GM12875 (cell line): ENCODE measurements around the gene CCDC170.

Experiments
- H3K4me3 ChIP-seq: one replicate; pipeline ENCODE4 v1.5.1; 2011; ENCODE audit warnings: low read depth, low read length, control low read depth
- TF ChIP-seq, protein P1 (sequence below): IDR thresholded peaks from 2 replicates; pipeline ENCODE4 v1.5.1; 2011; ENCODE audit warnings: low read depth, mild to moderate bottlenecking, control low read depth, inconsistent platforms, low read length, moderate library complexity, borderline replicate concordance; ENCODE audit not compliant: insufficient read depth

The CCDC170 gene, protein sequence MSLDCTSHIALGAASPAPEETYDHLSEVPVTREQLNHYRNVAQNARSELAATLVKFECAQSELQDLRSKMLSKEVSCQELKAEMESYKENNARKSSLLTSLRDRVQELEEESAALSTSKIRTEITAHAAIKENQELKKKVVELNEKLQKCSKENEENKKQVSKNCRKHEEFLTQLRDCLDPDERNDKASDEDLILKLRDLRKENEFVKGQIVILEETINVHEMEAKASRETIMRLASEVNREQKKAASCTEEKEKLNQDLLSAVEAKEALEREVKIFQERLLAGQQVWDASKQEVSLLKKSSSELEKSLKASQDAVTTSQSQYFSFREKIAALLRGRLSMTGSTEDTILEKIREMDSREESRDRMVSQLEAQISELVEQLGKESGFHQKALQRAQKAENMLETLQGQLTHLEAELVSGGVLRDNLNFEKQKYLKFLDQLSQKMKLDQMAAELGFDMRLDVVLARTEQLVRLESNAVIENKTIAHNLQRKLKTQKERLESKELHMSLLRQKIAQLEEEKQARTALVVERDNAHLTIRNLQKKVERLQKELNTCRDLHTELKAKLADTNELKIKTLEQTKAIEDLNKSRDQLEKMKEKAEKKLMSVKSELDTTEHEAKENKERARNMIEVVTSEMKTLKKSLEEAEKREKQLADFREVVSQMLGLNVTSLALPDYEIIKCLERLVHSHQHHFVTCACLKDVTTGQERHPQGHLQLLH

DNA sequence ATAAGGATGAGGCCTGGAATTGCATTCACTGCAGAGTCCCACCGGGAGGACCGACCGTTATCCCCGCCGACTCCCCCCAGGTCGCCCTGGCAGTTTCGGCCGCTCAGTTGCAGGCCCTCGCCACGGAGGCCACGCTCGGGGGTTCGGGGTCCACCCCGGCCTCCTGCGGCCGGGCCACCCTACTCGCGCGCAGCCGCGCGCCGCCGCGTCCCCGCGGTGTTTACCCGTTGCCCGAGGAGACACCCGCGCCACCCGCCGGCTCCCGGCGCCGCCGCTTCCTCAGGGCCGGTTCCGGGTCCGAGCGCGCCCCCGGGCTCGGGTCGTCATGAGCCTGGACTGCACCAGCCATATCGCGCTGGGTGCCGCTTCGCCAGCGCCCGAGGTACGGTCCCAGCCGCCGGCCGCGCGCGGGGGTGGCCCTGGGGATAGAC is at the start of gene CCDC170:
TSS of gene CCDC170 (plus strand) at position 214 of the 431 bp plus-strand sequence. CDS start at position 326, 112 bp downstream.
- TF ChIP-seq, protein P1, sequence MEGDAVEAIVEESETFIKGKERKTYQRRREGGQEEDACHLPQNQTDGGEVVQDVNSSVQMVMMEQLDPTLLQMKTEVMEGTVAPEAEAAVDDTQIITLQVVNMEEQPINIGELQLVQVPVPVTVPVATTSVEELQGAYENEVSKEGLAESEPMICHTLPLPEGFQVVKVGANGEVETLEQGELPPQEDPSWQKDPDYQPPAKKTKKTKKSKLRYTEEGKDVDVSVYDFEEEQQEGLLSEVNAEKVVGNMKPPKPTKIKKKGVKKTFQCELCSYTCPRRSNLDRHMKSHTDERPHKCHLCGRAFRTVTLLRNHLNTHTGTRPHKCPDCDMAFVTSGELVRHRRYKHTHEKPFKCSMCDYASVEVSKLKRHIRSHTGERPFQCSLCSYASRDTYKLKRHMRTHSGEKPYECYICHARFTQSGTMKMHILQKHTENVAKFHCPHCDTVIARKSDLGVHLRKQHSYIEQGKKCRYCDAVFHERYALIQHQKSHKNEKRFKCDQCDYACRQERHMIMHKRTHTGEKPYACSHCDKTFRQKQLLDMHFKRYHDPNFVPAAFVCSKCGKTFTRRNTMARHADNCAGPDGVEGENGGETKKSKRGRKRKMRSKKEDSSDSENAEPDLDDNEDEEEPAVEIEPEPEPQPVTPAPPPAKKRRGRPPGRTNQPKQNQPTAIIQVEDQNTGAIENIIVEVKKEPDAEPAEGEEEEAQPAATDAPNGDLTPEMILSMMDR = no peak
- H3K4me3 ChIP-seq = peak within 1 kb of the TSS; percentile 11

DNA sequence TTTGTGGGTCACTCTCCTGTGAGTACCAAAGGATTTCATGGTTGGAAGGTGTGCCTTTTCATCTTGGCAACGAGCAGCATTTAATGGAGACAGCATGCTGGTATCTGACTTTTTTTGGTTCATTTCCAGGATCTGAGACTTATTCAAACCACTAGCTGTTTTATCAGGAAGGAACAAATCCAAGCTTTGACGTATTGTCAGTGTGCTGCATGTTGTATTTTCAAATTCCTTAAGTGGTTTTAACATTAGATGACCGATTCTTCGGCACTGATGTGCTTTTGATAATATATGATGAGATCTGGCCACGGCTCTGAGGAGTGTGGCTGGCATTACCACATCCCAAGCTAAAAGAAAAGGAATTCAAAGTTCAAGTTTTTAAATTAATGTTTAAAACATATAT is 48.3 kb upstream of the CCDC170 start:
- no peak overlapping the region for H3K4me3 ChIP-seq
- TF ChIP-seq, protein P1 = no peak

DNA sequence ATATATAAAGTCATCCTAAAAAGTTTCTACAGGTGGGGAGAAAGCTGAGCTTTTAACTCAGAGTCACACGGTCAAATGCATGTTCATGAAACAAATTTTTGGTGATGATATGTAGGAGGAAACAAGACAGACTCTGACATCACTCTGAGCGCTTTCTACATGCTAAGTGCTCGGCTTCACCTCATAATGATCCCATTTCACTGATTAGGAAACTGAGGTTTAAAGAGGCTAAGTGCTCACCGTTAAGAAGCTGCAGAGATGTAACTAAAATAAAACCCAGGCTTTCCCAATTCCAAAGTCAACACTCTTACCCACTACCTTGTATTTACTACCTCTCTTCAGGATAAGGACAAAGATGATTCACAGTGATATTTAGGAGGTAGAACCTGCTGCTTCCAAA is 46.6 kb upstream of the CCDC170 start:
- TF ChIP-seq, protein P1 = no peak
- no peak overlapping the region for H3K4me3 ChIP-seq

DNA sequence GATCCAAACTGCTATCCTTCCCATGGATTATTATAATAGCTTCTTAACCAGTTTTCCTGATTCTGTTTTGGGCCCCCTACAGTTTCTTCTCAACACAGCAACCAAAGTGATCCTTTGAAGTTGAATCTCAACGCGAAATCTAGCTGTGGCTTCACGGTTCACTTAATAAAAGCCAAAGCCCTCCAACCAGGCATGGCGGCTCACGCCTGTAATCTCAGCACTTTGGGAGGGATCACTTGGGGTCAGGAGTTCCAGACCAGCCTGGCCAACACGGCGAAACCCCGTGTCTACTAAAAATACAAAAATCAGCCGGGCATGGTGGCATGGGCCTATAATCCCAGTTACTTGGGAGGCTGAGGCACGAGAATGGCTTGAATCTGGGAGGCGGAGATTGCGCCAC is 45.2 kb upstream of the CCDC170 start:
- H3K4me3 ChIP-seq = no peak overlapping the region
- TF ChIP-seq, protein P1 = no peak

DNA sequence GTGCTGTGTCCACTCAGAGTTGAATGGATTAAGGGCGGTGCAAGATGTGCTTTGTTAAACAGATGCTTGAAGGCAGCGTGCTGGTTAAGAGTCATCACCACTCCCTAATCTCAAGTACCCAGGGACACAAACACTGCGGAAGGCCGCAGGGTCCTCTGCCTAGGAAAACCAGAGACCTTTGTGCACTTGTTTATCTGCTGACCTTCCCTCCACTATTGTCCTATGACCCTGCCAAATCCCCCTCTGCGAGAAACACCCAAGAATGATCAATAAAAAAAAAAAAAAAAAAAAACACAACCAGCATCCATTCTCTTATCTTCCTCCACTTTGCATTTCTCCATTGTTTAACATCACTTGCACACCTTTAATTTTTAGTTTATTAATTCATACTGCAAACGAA is 42.9 kb upstream of the CCDC170 start:
- H3K4me3 ChIP-seq = peak overlapping the region; percentile 59

DNA sequence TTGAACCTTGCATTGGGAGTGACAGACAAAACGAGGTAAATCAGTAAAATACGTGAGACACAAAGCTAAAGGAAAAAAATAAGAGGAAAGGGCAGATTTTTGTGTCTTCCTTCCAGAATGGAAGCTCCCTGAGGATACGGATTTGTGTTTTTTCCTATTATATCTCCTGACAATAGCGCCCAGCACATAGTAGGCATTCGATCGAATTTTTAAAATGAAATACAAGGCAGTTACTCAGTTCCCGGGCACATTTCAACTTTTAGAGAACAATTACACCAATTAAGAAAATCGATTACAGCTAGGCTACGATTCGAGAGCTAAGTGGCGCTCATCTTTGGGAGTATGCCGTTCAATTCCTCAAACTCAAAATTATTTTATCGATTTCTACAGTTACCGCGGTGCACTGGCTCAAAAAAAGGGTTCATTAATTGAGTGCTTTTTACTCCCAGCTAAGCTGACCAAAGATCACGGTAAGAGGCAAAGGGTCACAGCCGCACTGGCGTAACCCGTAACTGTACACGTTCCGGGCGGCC is 42.3 kb upstream of the CCDC170 start:
- peak overlapping the region; percentile 59 for H3K4me3 ChIP-seq
- TF ChIP-seq, protein P1 = no peak

DNA sequence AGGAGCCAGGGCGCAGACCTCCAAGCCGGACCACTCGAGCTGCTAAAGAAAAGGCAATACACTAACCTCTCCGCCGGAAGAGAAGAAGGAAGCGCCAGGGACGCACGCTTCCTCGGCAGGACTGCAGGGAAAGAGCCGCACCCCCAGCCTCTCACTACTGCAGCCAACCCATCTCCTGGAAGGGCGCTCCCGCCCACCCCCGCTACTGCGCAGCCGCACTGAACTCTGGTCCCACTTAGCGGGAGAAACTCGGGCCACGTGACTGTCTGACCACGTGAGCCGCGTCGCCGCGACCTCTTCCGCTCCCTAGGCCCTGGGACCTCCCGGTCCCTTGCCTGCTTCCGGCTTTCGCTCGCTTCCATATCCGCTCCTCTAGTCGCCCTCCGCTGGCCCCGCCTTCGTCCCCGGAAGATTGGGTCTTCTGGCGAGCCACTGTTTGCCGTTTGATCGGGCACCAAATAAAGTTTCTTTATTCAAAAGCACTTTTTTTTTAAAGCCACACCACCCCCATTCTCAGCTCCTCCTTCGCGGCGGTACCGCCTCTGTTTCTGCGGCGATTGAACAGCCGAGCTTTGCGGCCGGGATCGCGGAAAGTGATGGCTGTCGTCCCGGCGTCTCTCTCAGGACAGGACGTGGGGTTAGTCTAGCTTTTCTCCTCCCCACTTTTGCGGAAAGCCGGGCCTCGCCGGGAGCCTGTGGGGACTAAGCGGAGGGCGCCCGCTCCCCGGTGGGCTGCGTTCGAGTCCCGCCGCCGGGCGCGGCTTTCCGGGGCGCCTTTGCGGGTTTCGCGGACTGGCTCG is 41.7 kb upstream of the CCDC170 start, which contains the start of gene RMND1:
TSS of gene RMND1 (minus strand) at position 177 of the 800 bp plus-strand sequence. CDS start 6,315 bp downstream, outside the sequence.
- TF ChIP-seq, protein P1 = no peak
- H3K4me3 ChIP-seq = peak within 1 kb of the TSS; percentile 59
